ENCODE data around the gene HOXC6.

The HOXC6 gene

GRCh38 chr12:54049108-54049507, 20.9 kb downstream of the HOXC6 start:
- ATAC-seq, result no peak
- TF ChIP-seq CREB5 (CRISPR knock-in tag; IDR thresholded peaks at IDR 0.05; ENCODE audit: low read depth) (no peak), ZNF565 (CRISPR knock-in tag; conservative IDR thresholded peaks at IDR 0.05; ENCODE audit: low read depth) (no peak), OSR1 (CRISPR knock-in tag; IDR thresholded peaks at IDR 0.05) (no peak), BACH2 (CRISPR knock-in tag; IDR thresholded peaks at IDR 0.05; ENCODE audit: borderline replicate concordance) (no peak), SNAI2 (CRISPR knock-in tag; IDR thresholded peaks at IDR 0.05) (no peak)

GRCh38 chr12:54050482-54050810, 22.2 kb downstream of the HOXC6 start:
- no peak for ATAC-seq
- TF ChIP-seq ISL1 (CRISPR knock-in tag; IDR thresholded peaks at IDR 0.05), result no peak
- no peak for TF ChIP-seq TCF4 (CRISPR knock-in tag; IDR thresholded peaks at IDR 0.05; ENCODE audit: borderline replicate concordance)
- no peak for TF ChIP-seq CREB5 (CRISPR knock-in tag; IDR thresholded peaks at IDR 0.05; ENCODE audit: low read depth)
- no peak for TF ChIP-seq SNAI2 (CRISPR knock-in tag; IDR thresholded peaks at IDR 0.05)
- no peak for TF ChIP-seq ZFP3 (CRISPR knock-in tag; IDR thresholded peaks at IDR 0.05)
- no peak for TF ChIP-seq CSRNP3 (CRISPR knock-in tag; IDR thresholded peaks at IDR 0.05)
- TF ChIP-seq POU6F1 (CRISPR knock-in tag; IDR thresholded peaks at IDR 0.05; ENCODE audit: borderline replicate concordance, low read depth), result no peak
- no peak for TF ChIP-seq TOX (CRISPR knock-in tag; IDR thresholded peaks at IDR 0.05; ENCODE audit: borderline replicate concordance)
- TF ChIP-seq PPARA (CRISPR knock-in tag; IDR thresholded peaks at IDR 0.05; ENCODE audit: borderline replicate concordance), result no peak

GRCh38 chr12:54051026-54051842, 23.0 kb downstream of the HOXC6 start:
- TF ChIP-seq RARB (CRISPR knock-in tag; IDR thresholded peaks at IDR 0.05) (no peak), POU6F1 (CRISPR knock-in tag; IDR thresholded peaks at IDR 0.05; ENCODE audit: borderline replicate concordance, low read depth) (no peak), ZC3H10 (CRISPR knock-in tag; IDR thresholded peaks at IDR 0.05) (no peak), ZNF70 (CRISPR knock-in tag; IDR thresholded peaks at IDR 0.05) (no peak)
- no peak for ATAC-seq

GRCh38 chr12:54051874-54052437, 23.7 kb downstream of the HOXC6 start:
- TF ChIP-seq ZNF8 (CRISPR knock-in tag; IDR thresholded peaks at IDR 0.05) (no peak), OSR1 (CRISPR knock-in tag; IDR thresholded peaks at IDR 0.05) (no peak), RARB (CRISPR knock-in tag; IDR thresholded peaks at IDR 0.05) (no peak), ZFP3 (CRISPR knock-in tag; IDR thresholded peaks at IDR 0.05) (no peak), ZFP30 (CRISPR knock-in tag; IDR thresholded peaks at IDR 0.05) (no peak), ESRRG (CRISPR knock-in tag; IDR thresholded peaks at IDR 0.05) (no peak), GLIS3 (CRISPR knock-in tag; IDR thresholded peaks at IDR 0.05) (no peak), ISL1 (CRISPR knock-in tag; IDR thresholded peaks at IDR 0.05) (no peak), CREB5 (CRISPR knock-in tag; IDR thresholded peaks at IDR 0.05; ENCODE audit: low read depth) (no peak), TOX (CRISPR knock-in tag; IDR thresholded peaks at IDR 0.05; ENCODE audit: borderline replicate concordance) (no peak), PPARA (CRISPR knock-in tag; IDR thresholded peaks at IDR 0.05; ENCODE audit: borderline replicate concordance) (no peak), SNAI2 (CRISPR knock-in tag; IDR thresholded peaks at IDR 0.05) (no peak), TCF4 (CRISPR knock-in tag; IDR thresholded peaks at IDR 0.05; ENCODE audit: borderline replicate concordance) (no peak), POU6F1 (CRISPR knock-in tag; IDR thresholded peaks at IDR 0.05; ENCODE audit: borderline replicate concordance, low read depth) (no peak), BACH2 (CRISPR knock-in tag; IDR thresholded peaks at IDR 0.05; ENCODE audit: borderline replicate concordance) (no peak)
- no peak for ATAC-seq

Data from SK-N-SH treated with all-trans-retinoic acid at 6 μM for 48 hours (cell line).